Uterus (tissue), 2 donors: ENCODE results near the gene SLC35A3.

Experiments
- CTCF ChIP-seq, 4 experiments: fragments of 200-600 bp in 2 of 4; fragments of 450-650 bp in 2 of 4; sonication (generic) in 2 of 4; IDR thresholded peaks; one replicate each; pipeline ENCODE4 v1.5.1; 2016 to 2019; ENCODE audit warnings: antibody characterized with exemption in 4 of 4, mild to moderate bottlenecking in 2 of 4, moderate library complexity in 1 of 4
- POLR2A ChIP-seq, 2 donors: fragments of 450-650 bp; IDR thresholded peaks; one replicate each; pipeline ENCODE4 v1.6.1; 2016; ENCODE audit warnings: antibody characterized with exemption in 2 of 2, mild to moderate bottlenecking in 1 of 2, moderate library complexity in 1 of 2

GRCh38 chr1:99964806-99965205 is 5.0 kb upstream of the SLC35A3 start:
- TF ChIP-seq CTCF (IDR thresholded peaks at IDR 0.05): no peak
- TF ChIP-seq POLR2A (IDR thresholded peaks at IDR 0.05): no peak
